Neural progenitor cell (in vitro differentiated cells): Measurements from ENCODE around the gene RTEL1. TPM values are rescaled to one million over a fixed set of nuclear protein-coding genes. Genes with fewer than 3 reads are reported as not detected.

Source experiments
- DNase-seq: peaks from one replicate; pipeline ENCODE4 v3.0.0-alpha.2; 2016; ENCODE audit warnings: low spot score
- H2AFZ ChIP-seq: fragments of 200-600 bp; sonication (generic); replicated peaks from 2 replicates; pipeline ENCODE4 v1.6.1; 2016; ENCODE audit warnings: antibody characterized with exemption
- H3F3A ChIP-seq: fragments of 200-600 bp; sonication (generic); 2 replicates; pipeline ENCODE4 v1.6.1; 2016; ENCODE audit warnings: antibody characterized with exemption, low read depth
- H3K27ac ChIP-seq: fragments of 200-600 bp; sonication (generic); 2 replicates; pipeline ENCODE4 v1.5.1; 2016; ENCODE audit warnings: mild to moderate bottlenecking
- H3K27me3 ChIP-seq: fragments of 200-600 bp; sonication (generic); 2 replicates; pipeline ENCODE4 v1.6.1; 2016; ENCODE audit warnings: mild to moderate bottlenecking, moderate library complexity
- H3K36me3 ChIP-seq: fragments of 200-600 bp; sonication (generic); 2 replicates; pipeline ENCODE4 v1.5.1; 2016
- H3K4me1 ChIP-seq: fragments of 200-600 bp; sonication (generic); 2 replicates; pipeline ENCODE4 v1.6.1; 2016; ENCODE audit warnings: mixed run types
- H3K4me2 ChIP-seq: fragments of 200-600 bp; sonication (generic); 2 replicates; pipeline ENCODE4 v1.6.1; 2016
- H3K4me3 ChIP-seq: fragments of 200-600 bp; sonication (generic); 2 replicates; pipeline ENCODE4 v1.5.1; 2016
- H3K79me2 ChIP-seq: fragments of 200-600 bp; sonication (generic); 2 replicates; pipeline ENCODE4 v1.6.1; 2016; ENCODE audit warnings: low read depth
- H3K9ac ChIP-seq: fragments of 200-600 bp; sonication (generic); 2 replicates; pipeline ENCODE4 v1.6.1; 2016
- H3K9me3 ChIP-seq: fragments of 200-600 bp; sonication (generic); 2 replicates; pipeline ENCODE4 v1.5.1; 2016; ENCODE audit warnings: low read depth
- H4K20me1 ChIP-seq: fragments of 200-600 bp; sonication (generic); 2 replicates; pipeline ENCODE4 v1.6.1; 2016; ENCODE audit warnings: low read depth
- H3K27ac Mint-ChIP-seq: 3 replicates; pipeline ENCODE4 v1.8.0; 2021; ENCODE audit warnings: mixed read lengths
- H3K27me3 Mint-ChIP-seq: 2 replicates; pipeline ENCODE4 v1.8.0; 2022; ENCODE audit warnings: low read depth, mild to moderate bottlenecking, inconsistent platforms, moderate library complexity, mixed read lengths; ENCODE audit not compliant: insufficient read depth
- H3K36me3 Mint-ChIP-seq: 3 replicates; pipeline ENCODE4 v1.8.0; 2021; ENCODE audit warnings: mixed read lengths
- H3K4me1 Mint-ChIP-seq: 3 replicates; pipeline ENCODE4 v1.8.0; 2021; ENCODE audit warnings: mixed read lengths
- H3K4me3 Mint-ChIP-seq: 3 replicates; pipeline ENCODE4 v1.8.0; 2021; ENCODE audit warnings: mild to moderate bottlenecking, moderate library complexity, mixed read lengths
- H3K9me3 Mint-ChIP-seq: 3 replicates; pipeline ENCODE4 v1.8.0; 2020; ENCODE audit warnings: mixed read lengths
- EZH2 ChIP-seq: fragments of 200-600 bp; sonication (generic); IDR thresholded peaks from 2 replicates; pipeline ENCODE4 v1.6.1; 2017; ENCODE audit warnings: antibody characterized with exemption, mild to moderate bottlenecking, moderate library complexity
- EZH2phosphoT487 ChIP-seq: fragments of 200-600 bp; sonication (generic); IDR thresholded peaks from 2 replicates; pipeline ENCODE4 v1.6.1; 2017; ENCODE audit warnings: antibody characterized with exemption
- total RNA-seq: library from RNA; depleted of rRNA; stranded (reverse); fragments of >200 nt; gene quantifications from 2 replicates; pipeline ENCODE4 v1.2.3, GENCODE V29; 2015; ENCODE audit warnings: low replicate concordance
- TF ChIP-seq, protein P1 (sequence below): fragments of 200-600 bp; sonication (generic); IDR thresholded peaks from 2 replicates; pipeline ENCODE4 v1.5.1; 2017; ENCODE audit warnings: antibody characterized with exemption, mild to moderate bottlenecking

RTEL1 gene
- total RNA-seq, 1 donor from 2014 or later, result 6.0 TPM

DNA sequence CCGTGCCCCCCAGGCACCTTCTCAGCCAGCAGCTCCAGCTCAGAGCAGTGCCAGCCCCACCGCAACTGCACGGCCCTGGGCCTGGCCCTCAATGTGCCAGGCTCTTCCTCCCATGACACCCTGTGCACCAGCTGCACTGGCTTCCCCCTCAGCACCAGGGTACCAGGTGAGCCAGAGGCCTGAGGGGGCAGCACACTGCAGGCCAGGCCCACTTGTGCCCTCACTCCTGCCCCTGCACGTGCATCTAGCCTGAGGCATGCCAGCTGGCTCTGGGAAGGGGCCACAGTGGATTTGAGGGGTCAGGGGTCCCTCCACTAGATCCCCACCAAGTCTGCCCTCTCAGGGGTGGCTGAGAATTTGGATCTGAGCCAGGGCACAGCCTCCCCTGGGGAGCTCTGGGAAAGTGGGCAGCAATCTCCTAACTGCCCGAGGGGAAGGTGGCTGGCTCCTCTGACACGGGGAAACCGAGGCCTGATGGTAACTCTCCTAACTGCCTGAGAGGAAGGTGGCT is 39.3 kb downstream of the RTEL1 start:
- no peaks in the 10 kb centered on the region for H3K36me3 ChIP-seq
- peaks cover 10% of the 10 kb centered on the region for H3K4me1 ChIP-seq
- no peak overlapping the region for H2AFZ ChIP-seq
- H3K79me2 ChIP-seq, result no peaks in the 10 kb centered on the region
- H3K27me3 ChIP-seq, result no peaks in the 10 kb centered on the region
- Mint-ChIP-seq H3K4me1 (no peaks in the 10 kb centered on the region), H3K4me3 (no peak overlapping the region), H3K27me3 (peaks cover 11% of the 10 kb centered on the region), H3K27ac (no peak overlapping the region), H3K36me3 (peaks cover 3% of the 10 kb centered on the region), H3K9me3 (peaks cover 4% of the 10 kb centered on the region)
- no peaks in the 10 kb centered on the region for H4K20me1 ChIP-seq
- TF ChIP-seq EZH2phosphoT487 (no peak), EZH2 (no peak)
- TF ChIP-seq, protein P1, sequence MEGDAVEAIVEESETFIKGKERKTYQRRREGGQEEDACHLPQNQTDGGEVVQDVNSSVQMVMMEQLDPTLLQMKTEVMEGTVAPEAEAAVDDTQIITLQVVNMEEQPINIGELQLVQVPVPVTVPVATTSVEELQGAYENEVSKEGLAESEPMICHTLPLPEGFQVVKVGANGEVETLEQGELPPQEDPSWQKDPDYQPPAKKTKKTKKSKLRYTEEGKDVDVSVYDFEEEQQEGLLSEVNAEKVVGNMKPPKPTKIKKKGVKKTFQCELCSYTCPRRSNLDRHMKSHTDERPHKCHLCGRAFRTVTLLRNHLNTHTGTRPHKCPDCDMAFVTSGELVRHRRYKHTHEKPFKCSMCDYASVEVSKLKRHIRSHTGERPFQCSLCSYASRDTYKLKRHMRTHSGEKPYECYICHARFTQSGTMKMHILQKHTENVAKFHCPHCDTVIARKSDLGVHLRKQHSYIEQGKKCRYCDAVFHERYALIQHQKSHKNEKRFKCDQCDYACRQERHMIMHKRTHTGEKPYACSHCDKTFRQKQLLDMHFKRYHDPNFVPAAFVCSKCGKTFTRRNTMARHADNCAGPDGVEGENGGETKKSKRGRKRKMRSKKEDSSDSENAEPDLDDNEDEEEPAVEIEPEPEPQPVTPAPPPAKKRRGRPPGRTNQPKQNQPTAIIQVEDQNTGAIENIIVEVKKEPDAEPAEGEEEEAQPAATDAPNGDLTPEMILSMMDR, result no peak
- no peak overlapping the region for H3K4me3 ChIP-seq
- H3K4me2 ChIP-seq, result peak overlapping the region; percentile 66
- DNase-seq, result no peak
- no peak overlapping the region for H3K9ac ChIP-seq
- no peak overlapping the region for H3K27ac ChIP-seq
- H3F3A ChIP-seq, result peaks cover 7% of the 10 kb centered on the region
- H3K9me3 ChIP-seq, result no peaks in the 10 kb centered on the region

GRCh38 chr20:63697868-63698545 is 39.9 kb downstream of the RTEL1 start:
- H3K9ac ChIP-seq, result no peak overlapping the region
- no peak overlapping the region for H3K4me2 ChIP-seq
- no peaks in the 10 kb centered on the region for H3K27me3 ChIP-seq

DNA sequence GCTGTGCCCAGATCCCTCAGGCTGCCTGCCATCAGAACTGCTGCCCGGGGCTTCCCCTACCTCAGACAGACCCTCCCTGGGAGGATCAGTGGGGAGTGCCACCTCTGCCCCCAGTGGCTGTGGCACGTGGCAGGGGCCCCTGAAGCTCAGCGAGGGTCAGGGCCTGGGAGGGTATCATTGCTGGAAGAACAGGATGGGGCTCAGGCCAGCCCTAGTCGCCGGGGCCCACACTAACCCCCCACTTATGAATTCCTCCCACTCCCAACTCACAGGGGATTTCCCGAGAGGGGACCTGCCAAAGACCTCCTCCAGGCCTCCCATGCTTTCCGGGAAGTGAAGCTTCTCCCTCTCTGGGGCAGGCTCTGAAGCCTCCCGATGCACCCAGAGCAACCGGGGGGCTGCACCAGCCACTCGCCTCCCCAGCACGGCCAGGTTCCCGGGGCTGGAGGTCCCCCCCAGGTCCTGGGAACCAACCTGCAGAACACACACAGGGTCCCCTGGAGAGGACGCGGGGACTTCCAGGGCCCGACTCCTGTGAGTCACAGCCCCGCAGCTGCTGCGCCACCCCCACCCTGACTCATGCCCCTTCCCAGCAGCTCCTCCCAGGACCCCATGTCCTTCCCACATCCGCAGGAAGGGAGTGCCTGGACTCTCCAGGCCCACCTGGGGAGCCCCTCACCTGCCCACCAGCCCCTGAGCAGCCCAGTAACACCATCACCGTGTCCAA is 40.8 kb downstream of the RTEL1 start:
- Histone ChIP-seq H3K4me2 (no peak overlapping the region), H3K36me3 (no peaks in the 10 kb centered on the region), H3K4me3 (no peak overlapping the region), H3K27ac (no peak overlapping the region), H3K79me2 (no peaks in the 10 kb centered on the region), H4K20me1 (no peaks in the 10 kb centered on the region), H3K4me1 (peaks cover 10% of the 10 kb centered on the region), H3K9ac (no peak overlapping the region), H3K27me3 (no peaks in the 10 kb centered on the region), H2AFZ (no peak overlapping the region), H3F3A (peaks cover 7% of the 10 kb centered on the region), H3K9me3 (no peaks in the 10 kb centered on the region)
- no peaks in the 10 kb centered on the region for H3K4me1 Mint-ChIP-seq
- no peak overlapping the region for H3K27ac Mint-ChIP-seq
- H3K4me3 Mint-ChIP-seq, result no peak overlapping the region
- peaks cover 7% of the 10 kb centered on the region for H3K27me3 Mint-ChIP-seq
- TF ChIP-seq EZH2phosphoT487 (no peak), EZH2 (no peak)
- TF ChIP-seq, protein P1, result no peak
- no peak for DNase-seq
- H3K36me3 Mint-ChIP-seq, result peaks cover under 1% of the 10 kb centered on the region
- H3K9me3 Mint-ChIP-seq, result peaks cover 1% of the 10 kb centered on the region

More at GRCh38 chr20:63697868-63698545, 39.9 kb downstream of the RTEL1 start:
- Mint-ChIP-seq H3K4me1 (no peaks in the 10 kb centered on the region), H3K36me3 (peaks cover 3% of the 10 kb centered on the region), H3K4me3 (no peak overlapping the region), H3K9me3 (peaks cover 4% of the 10 kb centered on the region), H3K27ac (no peak overlapping the region), H3K27me3 (peaks cover 10% of the 10 kb centered on the region)
- Histone ChIP-seq H3K27ac (no peak overlapping the region), H3K79me2 (no peaks in the 10 kb centered on the region), H3K4me1 (peaks cover 10% of the 10 kb centered on the region), H4K20me1 (no peaks in the 10 kb centered on the region), H3K4me3 (no peak overlapping the region), H3K36me3 (no peaks in the 10 kb centered on the region), H3F3A (peaks cover 7% of the 10 kb centered on the region), H3K9me3 (no peaks in the 10 kb centered on the region), H2AFZ (no peak overlapping the region)
- DNase-seq, result no peak
- TF ChIP-seq EZH2, result no peak
- no peak for TF ChIP-seq EZH2phosphoT487
- TF ChIP-seq, protein P1, result no peak
